GM21423 (cell line): Measurements from ENCODE around the gene N4BP2L2.

ENCODE experiments used
- ATAC-seq: cut with Tn5 transposase; IDR thresholded peaks from one replicate; pipeline ENCODE4 v1.9.1; 2021; ENCODE audit warnings: mild to moderate bottlenecking, moderate library complexity; ENCODE audit not compliant: unreplicated experiment

N4BP2L2 gene

DNA sequence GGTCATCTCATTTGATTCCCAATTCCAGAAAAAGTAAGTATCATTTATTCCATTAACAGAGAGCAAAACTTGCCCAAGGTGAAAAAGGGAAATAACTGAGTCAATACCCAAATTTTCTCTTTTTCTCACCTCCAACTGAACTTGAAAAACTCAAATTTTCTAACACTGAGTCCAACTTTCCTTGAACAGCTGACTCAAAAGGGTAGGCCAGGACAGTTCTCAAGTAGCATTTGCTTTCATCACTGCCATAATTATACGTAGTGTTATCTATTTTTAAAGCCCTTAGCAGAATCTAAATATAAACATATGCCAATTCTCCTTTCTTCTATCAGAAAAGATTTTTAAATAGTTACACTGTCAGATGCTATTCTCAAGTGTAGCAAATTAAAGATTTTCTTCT is 3.5 kb downstream of the N4BP2L2 start:
- ATAC-seq, result no peak

GRCh38 chr13:32530841-32531253 is 7.7 kb downstream of the N4BP2L2 start:
- ATAC-seq, result peak; percentile 79

DNA sequence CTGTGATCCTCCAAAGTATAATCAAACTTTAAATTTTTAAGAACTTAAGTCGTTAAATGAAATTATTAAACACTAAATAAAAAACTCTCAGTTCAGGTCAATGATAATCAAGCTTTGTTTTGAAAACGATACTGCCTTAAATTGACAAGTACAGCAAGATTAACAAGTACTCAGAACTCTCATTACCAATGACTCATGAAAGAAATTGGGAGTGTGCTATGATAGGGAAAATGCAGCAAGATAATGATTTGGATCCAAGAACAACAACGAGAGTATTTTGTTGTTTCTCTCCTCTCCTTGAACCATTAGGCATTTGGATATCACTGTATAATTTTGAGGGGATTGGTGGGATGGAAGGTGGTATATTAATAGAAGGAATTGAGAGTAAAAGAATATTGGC is 10.2 kb downstream of the N4BP2L2 start:
- no peak for ATAC-seq

GRCh38 chr13:32527151-32527550 is 11.4 kb downstream of the N4BP2L2 start:
- no peak for ATAC-seq

DNA sequence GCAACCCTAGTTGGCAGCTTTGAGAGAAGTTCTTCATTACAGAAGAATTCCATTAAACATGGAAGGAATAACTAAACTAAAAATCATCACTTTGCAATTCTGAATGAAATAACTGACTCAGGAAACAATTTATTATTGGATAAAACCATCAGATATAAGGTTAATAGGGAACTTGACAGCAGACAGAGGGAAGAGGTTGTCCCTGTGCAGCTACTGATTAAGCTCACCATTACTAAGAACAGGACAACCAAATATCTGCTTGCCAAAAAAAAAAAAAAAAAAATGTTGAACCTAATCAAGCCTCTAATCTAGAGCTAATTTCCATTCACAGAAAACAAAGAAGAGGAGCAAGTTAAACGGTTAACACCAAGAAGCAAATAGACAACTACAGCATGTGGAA is 12.8 kb downstream of the N4BP2L2 start:
- ATAC-seq, result no peak

- ATAC-seq, result no peak
Measured at GRCh38 chr13:32515246-32515645, 23.3 kb downstream of the N4BP2L2 start.

DNA sequence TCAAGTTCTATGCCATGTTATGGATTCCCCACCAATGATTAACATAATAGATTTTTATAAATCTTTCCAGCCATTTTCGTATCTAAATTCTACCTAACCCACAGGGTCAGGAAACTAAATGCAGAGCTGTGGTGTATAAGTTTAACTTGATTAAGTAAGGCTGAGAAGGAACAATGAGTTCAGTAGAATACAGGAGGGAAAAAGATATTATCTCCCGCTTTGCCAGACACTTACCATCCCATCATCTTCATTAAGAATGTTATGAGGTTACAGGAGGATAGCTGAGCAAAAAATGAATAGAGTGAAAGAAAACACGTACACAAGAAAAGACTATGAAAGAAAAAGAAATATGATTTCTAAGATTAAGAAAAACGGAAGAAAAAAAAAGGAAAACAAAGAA is 27.1 kb downstream of the N4BP2L2 start:
- no peak for ATAC-seq

- no peak for ATAC-seq
Measured at GRCh38 chr13:32504876-32505275, 33.7 kb downstream of the N4BP2L2 start.

GRCh38 chr13:32504263-32504662 is 34.3 kb downstream of the N4BP2L2 start:
- ATAC-seq, result no peak

- no peak for ATAC-seq
Measured at GRCh38 chr13:32503727-32504126, 34.9 kb downstream of the N4BP2L2 start.

- no peak for ATAC-seq
Measured at GRCh38 chr13:32501064-32501463, 37.5 kb downstream of the N4BP2L2 start.

DNA sequence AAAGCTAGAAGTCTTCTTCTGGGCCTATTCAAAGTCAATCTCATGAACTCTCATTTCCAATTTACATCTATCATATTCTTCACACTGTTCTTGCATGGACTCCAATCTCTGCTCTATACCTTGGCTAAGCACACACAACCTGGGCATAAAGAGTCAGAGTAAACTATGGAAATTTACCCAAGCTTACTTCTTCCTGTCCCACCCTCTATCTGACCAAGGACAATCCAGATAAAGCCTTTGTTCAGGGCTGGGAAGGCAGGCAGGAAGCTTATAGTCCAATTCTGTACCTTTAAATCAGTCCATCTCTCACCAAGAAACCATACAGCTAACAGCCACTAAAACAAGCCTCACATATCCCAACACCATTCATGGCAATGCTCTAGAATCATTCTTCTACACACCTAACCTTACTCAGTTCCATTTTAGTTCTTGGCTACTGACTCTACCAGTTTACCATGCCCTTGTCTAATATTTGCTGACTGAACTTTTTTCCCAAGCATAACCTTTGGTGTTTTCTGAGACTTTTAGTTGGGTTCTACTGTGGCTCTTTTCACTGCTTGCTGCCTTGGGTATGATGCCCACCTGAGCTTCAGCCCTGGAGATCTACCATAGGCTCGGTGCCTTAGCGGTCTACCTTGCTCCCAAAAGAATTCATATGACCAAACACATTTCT is 38.9 kb downstream of the N4BP2L2 start:
- ATAC-seq, result no peak

- no peak for ATAC-seq
Measured at GRCh38 chr13:32497589-32497988, 41.0 kb downstream of the N4BP2L2 start.

DNA sequence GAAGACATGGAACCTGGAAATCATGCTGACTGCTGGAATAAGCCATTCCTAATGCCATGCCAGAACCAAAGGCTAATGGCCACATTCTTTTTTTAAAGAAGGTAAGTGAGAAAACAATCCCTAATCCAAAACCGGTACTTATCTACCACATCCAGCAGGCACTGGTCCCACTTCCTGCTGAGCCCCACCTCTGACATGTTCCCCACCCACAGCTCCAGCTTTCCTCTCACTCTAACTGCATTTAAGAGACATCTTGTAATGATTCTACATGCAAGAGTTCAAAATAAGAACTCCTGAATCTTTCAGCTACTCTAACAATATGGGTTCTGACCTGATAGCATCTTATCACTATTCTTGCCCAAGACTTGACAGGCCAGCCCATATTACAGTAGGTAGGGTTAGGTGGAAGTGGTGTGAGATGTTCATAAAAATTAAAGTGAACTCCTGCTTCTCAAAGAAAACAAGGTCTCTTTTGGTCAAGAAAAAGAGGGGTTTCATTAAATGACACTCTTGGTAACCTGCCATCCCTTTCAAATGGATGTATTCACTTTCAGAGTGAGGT is 41.9 kb downstream of the N4BP2L2 start:
- no peak for ATAC-seq

GRCh38 chr13:32495841-32496240 is 42.8 kb downstream of the N4BP2L2 start:
- ATAC-seq, result no peak

DNA sequence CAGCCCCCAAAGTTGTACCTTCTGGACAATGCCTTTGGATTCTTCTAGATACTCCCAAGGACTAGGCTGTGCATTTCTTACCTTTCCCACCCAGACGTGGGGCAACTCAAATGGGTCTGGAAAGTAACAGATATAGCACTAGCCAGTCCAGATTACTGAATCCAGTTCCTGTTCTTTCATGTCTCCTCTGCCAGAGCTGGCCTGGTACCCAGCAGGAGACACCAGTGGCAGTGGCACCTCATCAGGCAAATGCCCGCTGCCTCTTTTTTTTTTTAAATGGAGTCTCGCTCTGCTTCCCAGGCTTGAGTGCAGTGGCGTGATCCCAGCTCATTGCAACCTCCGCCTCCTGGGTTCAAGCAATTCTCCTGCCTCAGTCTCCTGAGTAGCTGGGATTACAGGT is 43.2 kb downstream of the N4BP2L2 start:
- ATAC-seq, result no peak

GRCh38 chr13:32491028-32491427 is 47.6 kb downstream of the N4BP2L2 start:
- ATAC-seq, result no peak

DNA sequence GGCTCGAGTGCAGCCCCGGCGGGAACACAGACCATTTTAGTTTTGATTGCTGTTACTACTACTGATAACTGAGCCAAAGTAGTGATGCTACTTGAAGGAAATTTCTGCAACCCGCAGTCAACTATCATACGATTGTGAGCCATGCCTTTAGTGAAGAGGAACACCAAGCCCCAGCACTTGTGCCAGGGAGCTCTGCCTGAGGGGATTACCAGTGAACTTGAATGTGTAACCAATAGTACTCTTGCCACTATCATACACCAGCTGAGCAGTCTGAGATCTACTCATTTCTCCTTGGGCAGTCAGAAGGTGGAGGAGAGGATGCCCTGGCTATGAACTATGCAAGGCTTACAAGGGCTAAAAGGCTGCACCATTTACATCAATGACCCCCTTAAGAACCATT is 61.7 kb downstream of the N4BP2L2 start:
- ATAC-seq, result no peak

DNA sequence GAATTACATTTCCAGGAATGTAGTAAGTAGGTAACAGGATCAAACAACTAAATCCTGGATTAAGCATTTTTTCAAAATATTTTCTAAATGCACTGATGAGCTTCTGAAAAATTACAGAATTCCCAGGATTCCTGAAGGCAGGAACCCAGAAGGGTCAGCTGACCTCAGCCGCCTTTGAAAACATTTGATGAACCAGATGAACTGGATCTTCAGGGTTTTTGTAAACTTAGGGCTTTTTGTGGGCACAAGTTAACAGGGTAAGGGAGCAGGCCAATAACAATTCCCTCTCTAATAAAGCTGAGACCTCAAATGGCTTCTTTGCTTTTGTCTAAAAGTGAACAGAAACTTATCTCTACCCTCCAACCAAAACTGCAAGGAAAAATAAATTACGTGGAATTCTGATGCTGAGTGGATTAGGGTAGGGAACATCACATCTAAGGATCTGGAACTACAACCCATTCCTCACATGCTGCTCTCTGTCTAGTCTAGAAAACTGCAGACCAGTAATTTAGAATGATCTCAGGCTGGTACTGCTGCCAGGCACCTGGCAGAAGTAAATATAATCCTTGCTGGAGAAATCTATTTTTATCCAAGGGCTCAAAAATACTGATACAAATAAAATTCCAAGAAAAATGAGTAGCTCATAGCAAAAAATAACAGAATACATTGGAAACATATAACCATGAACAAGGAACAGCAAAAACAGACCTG is 62.4 kb downstream of the N4BP2L2 start:
- no peak for ATAC-seq

DNA sequence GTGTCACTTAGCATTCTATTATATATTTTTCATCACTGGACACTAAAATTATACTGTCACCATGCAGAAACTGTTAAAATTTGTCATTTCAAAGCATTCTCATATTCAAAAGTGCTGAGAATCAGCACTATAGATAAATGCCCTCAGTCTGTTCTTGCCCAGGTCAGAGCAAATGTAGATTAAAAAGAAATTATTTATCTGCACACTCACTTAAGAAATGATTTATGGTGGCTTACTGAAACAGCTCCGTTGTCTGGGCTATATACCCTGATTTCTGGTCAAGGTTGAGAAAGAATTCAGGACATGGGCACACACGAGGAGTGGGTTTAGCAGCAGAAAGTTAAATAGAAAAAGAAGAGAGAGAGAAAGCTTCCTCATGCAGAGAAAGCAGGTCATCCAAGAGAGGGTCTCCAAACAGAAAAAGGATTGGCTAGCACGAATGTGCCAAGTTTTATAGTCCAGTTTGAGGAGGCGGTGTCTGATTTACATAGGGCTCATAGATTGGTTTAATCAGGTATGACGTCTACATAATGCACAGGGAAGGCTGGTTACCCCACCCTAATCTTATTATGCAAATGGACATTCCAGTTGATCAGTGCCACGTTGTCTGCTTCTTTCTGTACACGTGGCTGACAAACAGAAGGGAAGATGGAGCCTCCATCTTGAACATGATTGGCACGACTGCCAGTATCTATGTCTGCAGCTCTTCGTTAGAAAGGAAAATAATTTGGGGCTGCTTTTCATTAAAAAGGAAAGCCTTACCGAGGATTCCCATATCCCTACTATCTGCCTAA is 63.4 kb downstream of the N4BP2L2 start:
- ATAC-seq, result no peak

DNA sequence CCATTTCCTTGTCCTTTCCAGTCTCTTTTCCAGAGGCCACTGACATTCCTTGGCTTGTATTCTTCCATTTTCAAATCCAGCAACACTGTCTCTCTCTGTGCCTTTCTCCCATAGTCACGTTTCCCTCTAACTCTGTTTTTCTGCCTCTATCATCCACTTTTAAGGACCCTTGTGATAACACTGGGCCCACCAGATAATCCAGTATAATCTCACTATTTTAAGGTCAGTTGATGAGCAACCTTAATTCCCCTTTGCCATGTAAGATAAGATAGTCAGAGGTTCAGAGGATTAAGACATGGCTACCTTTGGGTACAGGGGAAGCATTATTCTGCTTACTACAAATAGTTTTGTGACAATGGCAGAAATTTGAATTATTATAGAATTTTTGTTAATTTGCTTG is 64.9 kb downstream of the N4BP2L2 start:
- ATAC-seq, result no peak

DNA sequence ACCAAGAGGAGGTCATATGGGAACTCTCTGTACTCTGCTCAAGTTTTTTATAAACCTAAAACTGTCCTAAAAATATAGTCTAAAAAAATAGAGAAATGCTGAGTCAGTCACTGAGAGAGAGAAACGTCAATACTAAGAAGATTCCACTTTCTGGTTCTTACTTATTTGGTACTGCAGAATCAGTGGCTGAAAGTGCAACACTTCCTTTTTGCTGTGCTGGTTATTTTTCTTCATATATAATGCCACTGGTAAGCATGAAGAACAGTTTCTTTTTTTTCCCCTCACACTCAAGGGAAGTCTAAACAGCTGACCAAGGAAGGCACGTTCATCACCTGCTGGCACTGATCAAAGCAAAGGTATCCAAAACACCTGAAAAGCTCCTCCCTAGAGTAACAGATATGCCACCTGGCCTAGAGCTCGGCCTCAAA is 66.4 kb downstream of the N4BP2L2 start:
- peak; percentile 69 for ATAC-seq
